NB4 (cell line): ENCODE measurements around the gene DNAAF5.

Experiments
- DNase-seq: peaks from one replicate; pipeline ENCODE4 v3.0.0; 2010; ENCODE audit warnings: low read depth
- H3K4me3 ChIP-seq: one replicate; pipeline ENCODE4 v1.5.1; 2011; ENCODE audit warnings: mild to moderate bottlenecking, low read depth, low read length, moderate library complexity
- MYC ChIP-seq: IDR thresholded peaks from 2 replicates; pipeline ENCODE4 v1.6.1; 2011; ENCODE audit warnings: low read depth, low read length
- POLR2A ChIP-seq: IDR thresholded peaks from 2 replicates; pipeline ENCODE4 v1.6.1; 2011; ENCODE audit warnings: mild to moderate bottlenecking; ENCODE audit not compliant: insufficient read length; ENCODE audit errors: extremely low read depth
- TF ChIP-seq, protein P1 (sequence below): IDR thresholded peaks from 2 replicates; pipeline ENCODE4 v1.6.1; 2011; ENCODE audit warnings: low read depth, low read length
- TF ChIP-seq, protein P2 (sequence below): IDR thresholded peaks from one replicate; pipeline ENCODE4 v1.5.1; 2012; ENCODE audit warnings: low read depth, low read length

DNAAF5 gene

DNA sequence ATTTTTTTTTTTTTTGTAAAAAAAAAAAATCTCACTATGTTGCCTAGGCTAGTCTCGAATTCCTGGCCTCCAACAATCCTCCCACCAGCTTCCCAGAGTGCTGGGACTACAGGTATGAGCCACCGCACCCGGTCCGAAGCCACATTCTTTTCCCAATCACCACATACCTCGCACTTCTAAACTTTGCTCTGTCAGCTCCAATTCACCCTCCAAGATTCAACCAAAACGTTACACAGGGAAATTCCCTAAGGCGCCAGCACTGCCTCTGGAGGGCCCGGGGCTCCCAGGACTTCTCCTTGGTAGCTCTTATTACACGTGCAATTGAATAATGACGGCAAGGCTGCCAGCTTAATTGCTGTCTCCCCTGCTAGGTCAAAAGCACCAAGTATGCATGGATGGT, 10.3 kb upstream of the DNAAF5 start:
- H3K4me3 ChIP-seq: no peak overlapping the region
- TF ChIP-seq POLR2A (no peak), MYC (no peak)
- TF ChIP-seq, protein P1, sequence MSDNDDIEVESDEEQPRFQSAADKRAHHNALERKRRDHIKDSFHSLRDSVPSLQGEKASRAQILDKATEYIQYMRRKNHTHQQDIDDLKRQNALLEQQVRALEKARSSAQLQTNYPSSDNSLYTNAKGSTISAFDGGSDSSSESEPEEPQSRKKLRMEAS: no peak
- TF ChIP-seq, protein P2, sequence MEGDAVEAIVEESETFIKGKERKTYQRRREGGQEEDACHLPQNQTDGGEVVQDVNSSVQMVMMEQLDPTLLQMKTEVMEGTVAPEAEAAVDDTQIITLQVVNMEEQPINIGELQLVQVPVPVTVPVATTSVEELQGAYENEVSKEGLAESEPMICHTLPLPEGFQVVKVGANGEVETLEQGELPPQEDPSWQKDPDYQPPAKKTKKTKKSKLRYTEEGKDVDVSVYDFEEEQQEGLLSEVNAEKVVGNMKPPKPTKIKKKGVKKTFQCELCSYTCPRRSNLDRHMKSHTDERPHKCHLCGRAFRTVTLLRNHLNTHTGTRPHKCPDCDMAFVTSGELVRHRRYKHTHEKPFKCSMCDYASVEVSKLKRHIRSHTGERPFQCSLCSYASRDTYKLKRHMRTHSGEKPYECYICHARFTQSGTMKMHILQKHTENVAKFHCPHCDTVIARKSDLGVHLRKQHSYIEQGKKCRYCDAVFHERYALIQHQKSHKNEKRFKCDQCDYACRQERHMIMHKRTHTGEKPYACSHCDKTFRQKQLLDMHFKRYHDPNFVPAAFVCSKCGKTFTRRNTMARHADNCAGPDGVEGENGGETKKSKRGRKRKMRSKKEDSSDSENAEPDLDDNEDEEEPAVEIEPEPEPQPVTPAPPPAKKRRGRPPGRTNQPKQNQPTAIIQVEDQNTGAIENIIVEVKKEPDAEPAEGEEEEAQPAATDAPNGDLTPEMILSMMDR: no peak
- no peak for DNase-seq

DNA sequence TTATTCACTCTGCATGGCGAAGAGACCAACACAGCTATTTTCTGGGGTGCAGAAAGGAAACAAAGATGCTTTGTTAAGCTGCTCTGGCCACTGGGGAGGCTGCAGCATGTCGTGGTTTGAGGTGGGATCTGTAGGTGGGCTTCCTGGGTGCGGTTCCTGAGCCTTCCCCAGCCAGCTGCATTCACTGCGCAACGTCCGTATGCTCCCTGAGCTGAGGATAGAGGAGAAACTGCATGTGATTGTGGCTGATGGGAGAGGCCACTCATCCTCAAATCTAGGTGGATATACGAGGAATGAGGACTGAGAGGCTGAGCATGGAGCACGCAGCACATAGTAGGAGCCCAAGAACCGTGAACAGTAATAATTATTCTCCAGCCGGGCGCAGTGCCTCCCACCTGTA, 9.9 kb upstream of the DNAAF5 start:
- no peak overlapping the region for H3K4me3 ChIP-seq
- TF ChIP-seq MYC (no peak), POLR2A (no peak)
- TF ChIP-seq, protein P1: no peak
- TF ChIP-seq, protein P2: no peak
- DNase-seq: no peak

DNA sequence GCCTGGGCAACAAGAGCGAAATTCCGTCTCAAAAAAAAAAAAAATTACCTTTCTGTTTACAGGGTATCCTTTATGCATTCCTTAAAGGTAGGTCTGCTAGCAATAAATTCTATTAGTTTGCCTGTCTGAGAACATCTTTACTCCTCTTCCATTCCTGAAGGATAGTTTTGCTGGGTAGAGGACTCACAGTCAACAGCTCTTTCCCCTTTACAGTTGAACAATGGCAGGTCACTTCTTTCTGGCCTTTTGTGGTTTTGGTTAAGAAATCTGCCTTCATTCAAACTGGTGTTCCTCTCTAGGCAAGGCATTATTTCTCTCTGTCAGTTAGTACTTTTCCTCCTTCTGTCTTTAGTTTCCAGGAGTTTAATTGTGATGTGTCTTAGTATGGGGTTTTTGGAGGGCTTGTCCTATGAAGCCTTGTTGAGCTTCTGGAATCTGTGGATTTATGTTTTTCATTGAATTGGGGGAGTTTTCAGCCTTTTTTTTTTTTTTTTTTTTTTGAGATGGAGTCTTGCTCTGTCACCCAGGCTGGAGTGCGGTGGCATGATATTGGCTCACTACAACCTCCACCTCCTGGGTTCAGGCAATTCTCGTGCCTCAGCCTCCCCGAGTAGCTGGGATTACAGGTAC, 4.8 kb upstream of the DNAAF5 start:
- no peak overlapping the region for H3K4me3 ChIP-seq
- TF ChIP-seq, protein P1: no peak
- TF ChIP-seq MYC (no peak), POLR2A (no peak)
- TF ChIP-seq, protein P2: no peak
- peak; percentile 61 for DNase-seq

DNA sequence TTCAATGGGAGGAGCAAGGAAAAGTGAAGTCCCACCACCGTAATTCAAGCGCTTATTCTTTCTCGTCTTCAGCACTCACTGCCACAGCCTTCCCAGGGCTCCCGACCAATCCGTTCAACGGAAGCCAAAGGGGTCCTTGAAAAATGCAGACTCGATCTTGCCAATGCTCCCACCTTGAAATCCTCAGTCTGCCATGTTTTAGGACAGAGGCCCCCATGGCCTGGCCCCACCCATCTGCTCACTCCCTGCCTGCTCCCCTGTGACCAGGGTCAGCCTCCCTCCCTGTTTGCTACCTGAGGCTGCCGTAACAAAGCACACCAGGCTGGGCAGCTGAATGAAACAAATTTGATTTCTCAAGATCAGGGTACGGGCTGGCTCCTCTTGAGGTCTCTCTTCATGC, 3.0 kb upstream of the DNAAF5 start:
- TF ChIP-seq, protein P2: no peak
- no peak for TF ChIP-seq MYC
- TF ChIP-seq POLR2A: no peak
- TF ChIP-seq, protein P1: no peak
- H3K4me3 ChIP-seq: no peak overlapping the region
- no peak for DNase-seq

DNA sequence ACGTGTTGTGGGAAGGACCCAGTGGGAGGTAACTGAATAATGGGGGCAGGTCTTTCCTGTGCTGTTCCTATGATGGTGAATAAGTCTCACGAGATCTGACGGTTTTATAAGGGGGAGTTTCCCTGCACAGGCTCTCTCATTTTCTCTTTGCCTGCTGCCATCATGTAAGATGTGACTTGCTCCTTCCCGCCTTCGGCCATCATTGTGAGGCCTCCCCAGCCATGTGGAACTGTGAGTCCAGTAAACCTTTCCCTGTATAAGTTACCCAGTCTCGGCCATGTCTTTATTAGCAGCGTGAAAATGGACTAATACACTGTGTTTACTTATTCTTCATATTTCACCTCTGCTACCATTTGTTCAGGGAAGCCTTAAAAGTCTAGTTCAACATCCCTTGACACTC, 2.2 kb upstream of the DNAAF5 start:
- TF ChIP-seq, protein P2: no peak
- TF ChIP-seq, protein P1: no peak
- no peak for TF ChIP-seq MYC
- no peak for TF ChIP-seq POLR2A
- no peak for DNase-seq
- no peak overlapping the region for H3K4me3 ChIP-seq
